PC-9 (cell line): ENCODE measurements around the gene RIBC2. TPM values are rescaled to one million over a fixed set of nuclear protein-coding genes. Genes with fewer than 3 reads are reported as not detected.
"Not testable (repeated sequence)": the region's sequence is repeated elsewhere in the genome, so short reads cannot be mapped to it uniquely, and the experiment has no call there.

Experiments
- Bru-seq: library from RNA; stranded (reverse); fragments of 400-500 nt; gene quantifications from one replicate; lab custom pipeline; 2021; lab: Mats Ljungman, UMichigan
- BruChase-seq, 2 experiments: library from RNA; stranded (reverse); fragments of 400-500 nt; gene quantifications; one replicate each; lab custom pipeline; 2021; lab: Mats Ljungman, UMichigan
- BruUV-seq: library from RNA; stranded (reverse); fragments of 400-500 nt; replicated peaks from 2 replicates; lab custom pipeline; 2021; lab: Mats Ljungman, UMichigan
- CTCF ChIA-PET: fragments of 300-600 bp; sonication (Branson Sonifier 250); formaldehyde crosslinking; loops from one replicate; lab custom pipeline; 2022; ENCODE audit warnings: antibody characterized with exemption; lab: Charles Lee
- POLR2A ChIA-PET: fragments of 300-600 bp; sonication (Branson Sonifier 250); formaldehyde crosslinking; loops from one replicate; lab custom pipeline; 2022; ENCODE audit warnings: antibody characterized with exemption; ENCODE audit not compliant: unreplicated experiment; lab: Charles Lee
- DNase-seq, 2 experiments: peaks; one replicate each; pipeline versions ENCODE4 v3.0.0 to v3.0.0-alpha.2; 2015 to 2022; ENCODE audit warnings: mixed read lengths in 1 of 2
- H2AFZ ChIP-seq: fragments of 200-600 bp; sonication (generic); 2 replicates; pipeline ENCODE4 v1.8.1; 2017; ENCODE audit warnings: antibody characterized with exemption
- H3F3A ChIP-seq: fragments of 200-600 bp; sonication (generic); 2 replicates; pipeline ENCODE4 v1.8.1; 2017; ENCODE audit warnings: antibody characterized with exemption, mild to moderate bottlenecking, low read depth; ENCODE audit not compliant: insufficient read depth
- H3K27ac ChIP-seq: fragments of 200-600 bp; sonication (generic); 2 replicates; pipeline ENCODE4 v1.6.1; 2016; ENCODE audit warnings: mixed run types
- H3K27me3 ChIP-seq: fragments of 200-600 bp; sonication (generic); 2 replicates; pipeline ENCODE4 v1.6.1; 2016; ENCODE audit warnings: low read depth, mixed run types; ENCODE audit not compliant: insufficient read depth
- H3K36me3 ChIP-seq: fragments of 200-600 bp; sonication (generic); 2 replicates; pipeline ENCODE4 v1.6.1; 2016; ENCODE audit warnings: low read depth, mixed run types
- H3K4me1 ChIP-seq: fragments of 200-600 bp; sonication (generic); replicated peaks from 2 replicates; pipeline ENCODE4 v1.6.1; 2016; ENCODE audit warnings: mixed run types; ENCODE audit not compliant: insufficient read depth
- H3K4me2 ChIP-seq: fragments of 200-600 bp; sonication (generic); 2 replicates; pipeline ENCODE4 v1.6.1; 2017; ENCODE audit warnings: mixed run types
- H3K4me3 ChIP-seq: fragments of 200-600 bp; sonication (generic); 2 replicates; pipeline ENCODE4 v1.6.1; 2016; ENCODE audit warnings: mixed run types
- H3K79me2 ChIP-seq: fragments of 200-600 bp; sonication (generic); 2 replicates; pipeline ENCODE4 v1.6.1; 2017; ENCODE audit warnings: low read depth, mixed run types
- H3K9me2 ChIP-seq: fragments of 200-600 bp; sonication (generic); 2 replicates; pipeline ENCODE4 v1.8.1; 2017; ENCODE audit warnings: mild to moderate bottlenecking; ENCODE audit not compliant: insufficient read depth
- H3K9me3 ChIP-seq: fragments of 200-600 bp; sonication (generic); 2 replicates; pipeline ENCODE4 v1.8.1; 2016; ENCODE audit warnings: low read depth; ENCODE audit not compliant: insufficient read depth
- H4K20me1 ChIP-seq: fragments of 200-600 bp; sonication (generic); 2 replicates; pipeline ENCODE4 v1.8.1; 2017; ENCODE audit not compliant: insufficient read depth
- EZH2 ChIP-seq: fragments of 200-600 bp; sonication (generic); IDR thresholded peaks from 2 replicates; pipeline ENCODE4 v1.8.0; 2017; ENCODE audit warnings: antibody characterized with exemption, low read depth
- intact Hi-C: fragments of 100-400 bp; cut with micrococcal nuclease; formaldehyde crosslinking; loops from one replicate; pipeline ENCODE4 v1.10.0; 2022; ENCODE audit not compliant: unreplicated experiment
- long read RNA-seq: library from polyadenylated mRNA; stranded (forward); transcript quantifications from one replicate; pipeline ENCODE4 v2.0.0, GENCODE V29; 2022
- total RNA-seq: library from RNA; stranded (reverse); gene quantifications from 2 replicates; pipeline ENCODE4 v1.2.3, GENCODE V29; 2021
- TF ChIP-seq, protein P1 (sequence below): fragments of 200-600 bp; sonication (generic); conservative IDR thresholded peaks from 2 replicates; pipeline ENCODE4 v1.6.1; 2017; ENCODE audit warnings: mixed run types, antibody characterized with exemption, mild to moderate bottlenecking, moderate library complexity

The RIBC2 gene, protein sequence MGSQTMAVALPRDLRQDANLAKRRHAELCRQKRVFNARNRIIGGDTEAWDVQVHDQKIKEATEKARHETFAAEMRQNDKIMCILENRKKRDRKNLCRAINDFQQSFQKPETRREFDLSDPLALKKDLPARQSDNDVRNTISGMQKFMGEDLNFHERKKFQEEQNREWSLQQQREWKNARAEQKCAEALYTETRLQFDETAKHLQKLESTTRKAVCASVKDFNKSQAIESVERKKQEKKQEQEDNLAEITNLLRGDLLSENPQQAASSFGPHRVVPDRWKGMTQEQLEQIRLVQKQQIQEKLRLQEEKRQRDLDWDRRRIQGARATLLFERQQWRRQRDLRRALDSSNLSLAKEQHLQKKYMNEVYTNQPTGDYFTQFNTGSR
- 4.0 and 11.0 TPM in 2 replicates for total RNA-seq
- Bru-seq, nascent RNA, result percentile 61 among the genes with signal in this experiment
- percentile 40 among the genes with signal in this experiment for BruChase-seq, experiment 1, labeled RNA remaining after a 2-hour chase
- percentile 41 among the genes with signal in this experiment for BruChase-seq, experiment 2, labeled RNA remaining after a 6-hour chase
- long read RNA-seq, transcript RIBC2-202 (7 exons, 1,479 nt), result major isoform, 5 of 9 reads
- long read RNA-seq, partial matches to known transcripts, result 2 of 9 reads
- long read RNA-seq, other reads (novel, unspliced or antisense), result 2 of 9 reads

DNA sequence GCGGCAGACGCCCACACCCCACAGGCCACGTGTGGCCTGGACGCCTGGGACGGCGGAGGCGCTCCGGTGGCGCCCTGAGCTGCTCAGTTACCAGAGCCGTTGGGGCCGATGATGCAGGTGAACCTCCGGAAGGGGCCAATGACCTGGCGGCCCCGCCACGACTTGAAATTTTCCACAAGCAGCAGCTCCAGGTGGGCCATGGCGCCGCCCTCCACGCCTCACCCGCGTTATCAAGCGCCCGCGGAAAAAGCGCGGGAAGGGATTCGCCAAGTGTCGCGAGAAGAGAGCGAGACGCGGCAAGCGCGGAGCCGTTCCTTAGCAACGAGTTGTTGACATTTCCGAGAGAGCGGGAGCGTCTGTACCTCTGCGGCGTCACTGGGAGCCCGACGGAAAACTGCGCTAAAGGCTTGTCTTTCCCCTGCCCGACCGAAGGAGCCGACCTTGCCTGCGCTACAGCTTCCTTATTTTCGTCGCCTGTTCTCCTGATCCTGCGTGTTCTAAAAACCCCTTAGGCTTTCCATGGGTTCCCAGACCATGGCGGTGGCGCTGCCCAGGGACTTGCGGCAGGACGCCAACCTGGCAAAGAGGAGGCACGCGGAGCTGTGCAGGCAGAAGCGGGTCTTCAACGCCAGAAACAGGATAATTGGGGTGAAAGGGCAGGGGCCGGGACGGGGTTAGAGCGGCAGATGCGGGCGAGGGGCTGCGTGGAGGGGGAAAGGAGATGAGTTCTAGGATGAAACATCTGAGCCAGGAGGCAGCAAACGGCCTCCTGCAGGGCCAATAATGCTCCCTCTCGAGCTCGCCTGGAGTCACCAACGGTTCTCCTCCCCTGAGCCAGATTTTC, at the start of gene RIBC2, which contains the start of gene SMC1B:
RIBC2 (plus strand) TSS at position 326 of the 844 bp plus-strand sequence; CDS start at position 520, 194 bp downstream.
SMC1B (minus strand) TSS at position 232 of the 844 bp plus-strand sequence; CDS start at position 200, 32 bp downstream.
- H3K4me3 ChIP-seq, result peak within 1 kb of the TSS; percentile 73
- no peaks in the 10 kb centered on the region for H3K36me3 ChIP-seq
- TSS peak; percentile 71 for BruUV-seq
- peaks cover 18% of the 10 kb centered on the region for H3F3A ChIP-seq
- no peaks in the 10 kb centered on the region for H3K79me2 ChIP-seq
- peak within 1 kb of the TSS; percentile 97 for H3K4me2 ChIP-seq
- peak; percentile 78 to 81 for DNase-seq
- H3K27ac ChIP-seq, result peak within 1 kb of the TSS; percentile 16; the same call in 1 of the 2 replicates
- ChIA-PET POLR2A (interaction anchor here (0.5 to 0.7 kb wide), 2 partner anchors 98 to 167 kb away, joined by 3 to 9 read pairs; no protein-coding TSS in a partner anchor), CTCF (no interaction called here)
- TF ChIP-seq, protein P1, sequence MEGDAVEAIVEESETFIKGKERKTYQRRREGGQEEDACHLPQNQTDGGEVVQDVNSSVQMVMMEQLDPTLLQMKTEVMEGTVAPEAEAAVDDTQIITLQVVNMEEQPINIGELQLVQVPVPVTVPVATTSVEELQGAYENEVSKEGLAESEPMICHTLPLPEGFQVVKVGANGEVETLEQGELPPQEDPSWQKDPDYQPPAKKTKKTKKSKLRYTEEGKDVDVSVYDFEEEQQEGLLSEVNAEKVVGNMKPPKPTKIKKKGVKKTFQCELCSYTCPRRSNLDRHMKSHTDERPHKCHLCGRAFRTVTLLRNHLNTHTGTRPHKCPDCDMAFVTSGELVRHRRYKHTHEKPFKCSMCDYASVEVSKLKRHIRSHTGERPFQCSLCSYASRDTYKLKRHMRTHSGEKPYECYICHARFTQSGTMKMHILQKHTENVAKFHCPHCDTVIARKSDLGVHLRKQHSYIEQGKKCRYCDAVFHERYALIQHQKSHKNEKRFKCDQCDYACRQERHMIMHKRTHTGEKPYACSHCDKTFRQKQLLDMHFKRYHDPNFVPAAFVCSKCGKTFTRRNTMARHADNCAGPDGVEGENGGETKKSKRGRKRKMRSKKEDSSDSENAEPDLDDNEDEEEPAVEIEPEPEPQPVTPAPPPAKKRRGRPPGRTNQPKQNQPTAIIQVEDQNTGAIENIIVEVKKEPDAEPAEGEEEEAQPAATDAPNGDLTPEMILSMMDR, result no peak
- no peak for TF ChIP-seq EZH2
- H3K9me3 ChIP-seq, result no peaks in the 10 kb centered on the region; the same call in 1 of the 2 replicates
- H3K4me1 ChIP-seq, result peaks cover 6% of the 10 kb centered on the region
- H2AFZ ChIP-seq, result peak within 1 kb of the TSS; percentile 96
- no peaks in the 10 kb centered on the region for H3K27me3 ChIP-seq
- no peaks in the 10 kb centered on the region for H3K9me2 ChIP-seq
- intact Hi-C loops, result no loop called here
- no peaks in the 10 kb centered on the region for H4K20me1 ChIP-seq

DNA sequence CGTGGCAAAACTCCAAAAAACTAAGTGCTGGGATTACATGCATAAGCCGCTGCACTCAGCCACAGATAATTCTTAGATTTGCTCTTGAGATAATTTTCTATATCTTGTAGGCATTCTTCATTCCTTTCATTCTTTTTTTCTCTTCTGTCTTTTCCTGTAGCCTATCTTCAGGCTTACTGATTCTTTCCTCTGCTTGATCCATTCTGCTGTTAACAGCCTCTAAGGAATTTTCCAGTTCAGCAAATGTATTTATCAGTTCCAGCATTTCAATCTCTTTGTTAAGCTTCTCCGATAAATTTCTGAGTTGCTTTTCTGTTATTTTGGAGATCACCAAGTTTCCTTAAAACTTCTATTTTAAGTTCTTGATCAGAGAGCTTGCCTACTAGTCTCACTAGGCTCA, 46.8 kb upstream of the RIBC2 start:
- CTCF ChIA-PET, result no interaction called here
- intact Hi-C loops, result no loop called here
- H3K9me2 ChIP-seq, result peaks cover 4% of the 10 kb centered on the region; the same call in 1 of the 2 replicates
- H3K4me1 ChIP-seq, result no peaks in the 10 kb centered on the region
- no peak overlapping the region for H2AFZ ChIP-seq
- H3K27me3 ChIP-seq, result no peaks in the 10 kb centered on the region
- H3K4me2 ChIP-seq, result no peak overlapping the region
- no peak for TF ChIP-seq EZH2
- TF ChIP-seq, protein P1, result no peak
- no TSS peak for BruUV-seq
- no peaks in the 10 kb centered on the region for H3F3A ChIP-seq
- DNase-seq, result no peak
- H4K20me1 ChIP-seq, result no peaks in the 10 kb centered on the region
- H3K27ac ChIP-seq, result no peak overlapping the region
- POLR2A ChIA-PET, result no interaction called here
- no peaks in the 10 kb centered on the region for H3K36me3 ChIP-seq
- peaks cover 10% of the 10 kb centered on the region; the same call in 1 of the 2 replicates for H3K9me3 ChIP-seq
- no peak overlapping the region for H3K4me3 ChIP-seq
- no peaks in the 10 kb centered on the region for H3K79me2 ChIP-seq

DNA sequence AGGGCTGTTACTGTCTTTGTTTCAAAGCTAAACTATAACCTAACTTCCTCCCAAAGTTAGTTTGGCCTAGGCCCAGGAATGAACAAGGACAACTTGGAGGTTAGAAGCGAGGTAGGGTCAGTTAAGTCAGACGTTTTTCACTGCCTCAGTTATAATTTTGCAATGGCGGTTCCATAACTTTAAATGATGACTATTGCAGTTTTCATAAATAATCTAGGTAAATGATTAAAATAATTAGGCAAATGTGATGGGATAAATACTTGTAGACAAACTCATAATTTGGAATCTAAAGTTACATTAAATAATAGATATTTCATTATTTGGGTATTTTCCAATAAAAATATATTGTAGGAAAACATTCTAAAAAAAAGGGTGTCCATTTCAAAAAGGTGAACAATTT, 39.9 kb upstream of the RIBC2 start:
- H3K4me1 ChIP-seq, H2AFZ ChIP-seq, BruUV-seq, H4K20me1 ChIP-seq, H3K9me3 ChIP-seq, POLR2A ChIA-PET, H3K4me3 ChIP-seq, H3F3A ChIP-seq, DNase-seq, H3K36me3 ChIP-seq, H3K4me2 ChIP-seq, H3K27me3 ChIP-seq, H3K27ac ChIP-seq, intact Hi-C loops, H3K9me2 ChIP-seq, H3K79me2 ChIP-seq, CTCF ChIA-PET: not testable (repeated sequence)
